BLaER1 treated with 17β-estradiol and CSF1 and Interleukin-3, amounts not matched to agents 10 nM and 100 nM (cell line): ENCODE measurements around the gene AGPAT3.
A peak's percentile ranks its signal among the peaks of the same experiment; 100 is the strongest.

Experiments
- H3K27ac ChIP-seq, 11 experiments: shearing (Covaris generic); formaldehyde crosslinking; 2 replicates each; pipeline ENCODE4 v1.8.1; 2022
- H3K27me3 ChIP-seq, 11 experiments: shearing (Covaris generic); formaldehyde crosslinking; 2 replicates each; pipeline ENCODE4 v1.8.1; 2022
- H3K36me3 ChIP-seq, 11 experiments: shearing (Covaris generic); formaldehyde crosslinking; 2 replicates each; pipeline ENCODE4 v1.8.1; 2022
- H3K4me1 ChIP-seq, 10 experiments: shearing (Covaris generic); formaldehyde crosslinking; 2 replicates each; pipeline ENCODE4 v1.8.1; 2022
- H3K4me2 ChIP-seq, 11 experiments: shearing (Covaris generic); formaldehyde crosslinking; 2 replicates each; pipeline ENCODE4 v1.8.1; 2022
- H3K4me3 ChIP-seq, 10 experiments: shearing (Covaris generic); formaldehyde crosslinking; 2 replicates each; pipeline ENCODE4 v1.8.1; 2022
- H3K9ac ChIP-seq, 11 experiments: shearing (Covaris generic); formaldehyde crosslinking; 2 replicates each; pipeline ENCODE4 v1.8.1; 2022
- H3K9me3 ChIP-seq, 11 experiments: shearing (Covaris generic); formaldehyde crosslinking; replicated peaks in 1 of 11; 2 replicates each; pipeline ENCODE4 v1.8.1; 2022
- H4K20me1 ChIP-seq, 11 experiments: shearing (Covaris generic); formaldehyde crosslinking; 2 replicates each; pipeline ENCODE4 v1.8.1; 2022
- Cebpa-rat ChIP-seq, 11 experiments: shearing (Covaris generic); IDR thresholded peaks; 2 replicates each; pipeline ENCODE4 v1.8.1; 2022

The AGPAT3 gene

GRCh38 chr21:43918385-43918947, 53.4 kb downstream of the AGPAT3 start:
- Histone ChIP-seq H3K27me3 (peaks cover 10 to 33% (median 28%) of the 10 kb centered on the region in 11 experiments; a peak in 21 of 22 replicates), H3K9ac (no peak overlapping the region), H3K4me3 (no peak overlapping the region), H3K9me3 (peaks cover 2 to 6% (median 3%) of the 10 kb centered on the region in 11 experiments; a peak in 21 of 22 replicates), H4K20me1 (peaks cover 69 to 98% (median 87%) of the 10 kb centered on the region in 11 experiments; a peak in 21 of 22 replicates), H3K36me3 (peaks cover 0 to 3% (median under 1%) of the 10 kb centered on the region in 11 experiments; a peak in 6 of 22 replicates), H3K4me2 (peak overlapping the region in 6 of 11 experiments; percentile 6 to 24 (median 12); a peak in 4 of 22 replicates), H3K4me1 (peaks cover 57 to 67% (median 63%) of the 10 kb centered on the region in 10 experiments), H3K27ac (no peak overlapping the region)
- no peak for TF ChIP-seq Cebpa-rat (IDR thresholded peaks at IDR 0.05)

GRCh38 chr21:43919283-43919682, 54.3 kb downstream of the AGPAT3 start:
- Histone ChIP-seq H3K27ac (no peak overlapping the region), H4K20me1 (peaks cover 72 to 98% (median 92%) of the 10 kb centered on the region in 11 experiments; a peak in 21 of 22 replicates), H3K9ac (no peak overlapping the region), H3K4me3 (no peak overlapping the region), H3K27me3 (peaks cover 10 to 33% (median 28%) of the 10 kb centered on the region in 11 experiments; a peak in 21 of 22 replicates), H3K36me3 (peaks cover 0 to 2% (median 0%) of the 10 kb centered on the region in 11 experiments; a peak in 2 of 22 replicates), H3K4me1 (peaks cover 54 to 68% (median 61%) of the 10 kb centered on the region in 10 experiments), H3K4me2 (no peak overlapping the region), H3K9me3 (no peaks in the 10 kb centered on the region)
- TF ChIP-seq Cebpa-rat (IDR thresholded peaks at IDR 0.05): no peak

- no peaks in the 10 kb centered on the region for H3K9me3 ChIP-seq
- TF ChIP-seq Cebpa-rat (IDR thresholded peaks at IDR 0.05): no peak
- peaks cover 78 to 100% (median 97%) of the 10 kb centered on the region in 11 experiments; a peak in 21 of 22 replicates for H4K20me1 ChIP-seq
- H3K4me1 ChIP-seq: peaks cover 54 to 68% (median 62%) of the 10 kb centered on the region in 10 experiments
- H3K4me2 ChIP-seq: peak overlapping the region in 10 of 11 experiments; percentile 29 to 86 (median 76); a peak in 15 of 22 replicates
- H3K27ac ChIP-seq: no peak overlapping the region
- H3K27me3 ChIP-seq: peaks cover 10 to 33% (median 28%) of the 10 kb centered on the region in 11 experiments; a peak in 21 of 22 replicates
- peaks cover 0 to 10% (median 0%) of the 10 kb centered on the region in 11 experiments; a peak in 5 of 22 replicates for H3K36me3 ChIP-seq
- no peak overlapping the region for H3K9ac ChIP-seq
- H3K4me3 ChIP-seq: no peak overlapping the region
These were observed 55.1 kb downstream of the AGPAT3 start for GRCh38 chr21:43919871-43920801.

GRCh38 chr21:43921571-43921978, 56.6 kb downstream of the AGPAT3 start:
- Histone ChIP-seq H3K36me3 (peaks cover 0 to 23% (median 0%) of the 10 kb centered on the region in 11 experiments; a peak in 5 of 22 replicates), H3K9me3 (no peaks in the 10 kb centered on the region), H4K20me1 (peaks cover 87 to 100% (median 97%) of the 10 kb centered on the region in 11 experiments; a peak in 21 of 22 replicates)

DNA sequence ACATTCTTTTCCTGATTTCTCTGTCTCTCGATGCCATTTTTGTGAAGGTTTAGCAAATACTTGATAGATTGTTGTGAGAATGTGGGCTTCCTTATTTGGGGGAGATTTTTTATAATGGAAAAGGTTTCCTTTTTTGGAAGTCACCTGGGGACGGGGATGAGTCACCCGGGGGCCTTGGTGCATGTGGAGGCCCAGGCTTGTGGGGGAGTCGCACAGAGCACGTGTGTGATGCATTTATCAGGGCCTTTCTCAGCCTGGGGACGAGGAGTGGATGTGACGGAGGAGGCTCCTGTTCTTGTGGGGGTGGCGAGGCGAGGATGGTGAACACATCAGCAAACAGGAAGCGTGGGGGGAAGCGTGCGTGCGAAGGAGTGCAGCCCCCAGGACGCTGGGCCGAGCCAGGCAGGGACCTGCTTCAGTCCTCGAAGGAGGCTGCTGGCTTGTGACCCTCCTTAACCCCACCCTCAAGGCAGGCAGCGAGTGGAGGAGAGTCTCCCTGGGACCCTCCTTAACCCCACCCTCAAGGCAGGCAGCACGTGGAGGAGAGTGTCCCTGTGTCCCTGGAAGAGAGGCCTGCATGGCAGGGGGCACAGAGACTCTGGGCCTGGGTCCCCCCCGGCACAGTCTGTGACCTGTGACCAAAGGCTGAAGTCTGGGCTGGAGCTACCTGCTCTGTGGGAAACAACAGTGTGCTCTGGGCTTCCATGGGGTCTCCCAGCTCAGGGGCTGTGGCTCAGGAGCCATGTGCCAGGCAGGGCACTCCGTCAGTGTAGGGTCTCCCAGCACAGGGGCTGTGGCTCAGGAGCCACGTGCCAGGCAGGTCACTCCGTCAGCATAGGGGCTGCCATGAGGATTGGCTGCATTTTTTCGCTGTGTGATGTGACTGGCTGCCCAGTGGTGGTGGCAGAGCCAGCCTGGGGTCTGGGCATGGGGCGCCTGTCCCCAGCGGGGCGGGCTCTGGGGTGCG, 57.2 kb downstream of the AGPAT3 start:
- no peak for TF ChIP-seq Cebpa-rat (IDR thresholded peaks at IDR 0.05)
- Histone ChIP-seq H3K9ac (peak overlapping the region in 7 of 11 experiments; percentile 11 to 53 (median 28); a peak in 11 of 22 replicates), H4K20me1 (peaks cover 81 to 100% (median 95%) of the 10 kb centered on the region in 11 experiments; a peak in 21 of 22 replicates), H3K27me3 (peaks cover 3 to 19% (median 14%) of the 10 kb centered on the region in 11 experiments; a peak in 20 of 22 replicates), H3K4me3 (no peak overlapping the region), H3K9me3 (no peaks in the 10 kb centered on the region), H3K4me1 (peaks cover 41 to 55% (median 50%) of the 10 kb centered on the region in 10 experiments), H3K27ac (peak overlapping the region in 8 of 11 experiments; percentile 12 to 50 (median 22); a peak in 11 of 22 replicates), H3K36me3 (peaks cover 0 to 23% (median 0%) of the 10 kb centered on the region in 11 experiments; a peak in 5 of 22 replicates), H3K4me2 (peak overlapping the region; percentile 57 to 88 (median 77))

More at GRCh38 chr21:43921571-43921978, 56.6 kb downstream of the AGPAT3 start:
- Histone ChIP-seq H3K27me3 (peaks cover 7 to 26% (median 20%) of the 10 kb centered on the region in 11 experiments; a peak in 21 of 22 replicates), H3K4me3 (no peak overlapping the region), H3K9ac (0 out of 22 replicates have a peak overlapping the region, but pooled peaks of 1 of the 11 experiments have one; percentile 9), H3K4me1 (peaks cover 47 to 62% (median 57%) of the 10 kb centered on the region in 10 experiments), H3K4me2 (peak overlapping the region; percentile 57 to 88 (median 77)), H3K27ac (no peak overlapping the region; a peak in 1 of 22 replicates)
- no peak for TF ChIP-seq Cebpa-rat (IDR thresholded peaks at IDR 0.05)

GRCh38 chr21:43922949-43923348, 57.9 kb downstream of the AGPAT3 start:
- Histone ChIP-seq H3K4me2 (peak overlapping the region; percentile 57 to 88 (median 77); a peak in 20 of 22 replicates), H3K4me1 (peaks cover 39 to 52% (median 48%) of the 10 kb centered on the region in 10 experiments), H3K9me3 (no peaks in the 10 kb centered on the region), H4K20me1 (peaks cover 84 to 100% (median 96%) of the 10 kb centered on the region in 11 experiments; a peak in 21 of 22 replicates), H3K27me3 (peaks cover 0 to 18% (median 10%) of the 10 kb centered on the region in 11 experiments; a peak in 11 of 22 replicates), H3K27ac (peak overlapping the region in 1 of 11 experiments; percentile 12; a peak in 1 of 22 replicates), H3K4me3 (no peak overlapping the region), H3K9ac (peak overlapping the region in 2 of 11 experiments; percentile 21 to 33; a peak in 2 of 22 replicates), H3K36me3 (peaks cover 0 to 30% (median 5%) of the 10 kb centered on the region in 11 experiments; a peak in 8 of 22 replicates)
- no peak for TF ChIP-seq Cebpa-rat (IDR thresholded peaks at IDR 0.05)

DNA sequence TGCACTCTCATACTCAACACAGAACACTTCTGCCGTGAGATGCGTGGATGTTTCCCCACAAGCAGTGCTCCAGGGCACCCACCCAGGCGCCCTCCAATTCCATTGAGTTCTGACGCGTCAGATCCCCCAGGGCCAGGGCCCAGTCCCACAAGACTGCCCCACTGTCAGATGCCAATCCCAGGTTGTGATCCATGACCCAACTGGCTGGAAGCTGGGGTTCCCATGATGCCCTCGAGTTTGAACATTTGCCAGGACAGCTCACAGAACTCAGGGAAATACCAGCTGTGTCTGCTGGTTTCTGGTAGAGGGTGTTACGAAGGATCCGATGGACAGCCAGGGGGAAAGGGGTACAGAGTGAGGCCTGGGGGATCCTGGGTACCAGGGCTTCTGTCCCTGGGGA, 58.4 kb downstream of the AGPAT3 start:
- H3K27me3 ChIP-seq: peaks cover 0 to 18% (median 9%) of the 10 kb centered on the region in 11 experiments; a peak in 11 of 22 replicates
- TF ChIP-seq Cebpa-rat (IDR thresholded peaks at IDR 0.05): no peak
- peaks cover 84 to 100% (median 96%) of the 10 kb centered on the region in 11 experiments; a peak in 21 of 22 replicates for H4K20me1 ChIP-seq
- H3K27ac ChIP-seq: no peak overlapping the region
- H3K36me3 ChIP-seq: peaks cover 0 to 34% (median 7%) of the 10 kb centered on the region in 11 experiments; a peak in 9 of 22 replicates
- no peak overlapping the region for H3K4me3 ChIP-seq
- no peaks in the 10 kb centered on the region for H3K9me3 ChIP-seq
- H3K9ac ChIP-seq: no peak overlapping the region
- peak overlapping the region in 9 of 11 experiments; percentile 32 to 86 (median 74); a peak in 16 of 22 replicates for H3K4me2 ChIP-seq
- H3K4me1 ChIP-seq: peaks cover 35 to 51% (median 46%) of the 10 kb centered on the region in 10 experiments
